ENCODE results near the gene NRIP3. TPM values are rescaled to one million over a fixed set of nuclear protein-coding genes. Genes with fewer than 3 reads are reported as not detected.
"Not testable (repeated sequence)": the region's sequence is repeated elsewhere in the genome, so short reads cannot be mapped to it uniquely, and the experiment has no call there.

NRIP3 gene
- polyA plus RNA-seq, 2 donors = 0.08 to 0.22 TPM

DNA sequence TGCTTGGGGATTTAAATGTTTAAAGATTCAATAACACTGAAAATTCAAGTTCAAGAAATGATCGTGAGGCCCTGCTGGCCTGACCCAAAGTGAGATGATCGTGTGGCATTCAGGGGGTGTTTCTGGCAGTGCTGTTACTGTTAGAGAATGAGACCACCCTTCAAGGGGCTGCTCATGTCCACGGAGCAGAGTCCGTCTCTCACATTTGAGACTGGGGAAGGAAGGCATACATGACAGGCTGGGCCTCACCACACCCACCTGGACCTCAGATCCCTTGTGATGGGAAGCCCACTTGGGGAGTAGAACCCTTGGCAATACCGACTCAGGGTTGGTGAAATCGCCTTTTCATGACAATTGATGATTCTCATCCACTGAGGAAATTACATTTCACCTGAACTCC is 16.1 kb upstream of the NRIP3 start:
- Histone ChIP-seq H3K27me3 (ENCODE audit: control insufficient read depth in 1 of 2, insufficient read depth in 2 of 2, low read length in 2 of 2) (no peaks in the 10 kb centered on the region), H3K9me3 (ENCODE audit: control insufficient read depth in 2 of 2, insufficient read depth in 1 of 2, low read depth in 1 of 2, low read length in 1 of 2) (no peaks in the 10 kb centered on the region), H3K4me1 (ENCODE audit: control insufficient read depth in 2 of 2, insufficient read depth in 2 of 2, low read length in 1 of 2) (no peaks in the 10 kb centered on the region), H3K27ac (ENCODE audit: low read depth in 2 of 2, low read length in 1 of 2) (no peak overlapping the region), H3K36me3 (ENCODE audit: control insufficient read depth in 2 of 2, insufficient read depth in 2 of 2, low read length in 1 of 2) (no peaks in the 10 kb centered on the region), H3K4me3 (ENCODE audit: low read depth in 1 of 2, low read length in 2 of 2) (no peak overlapping the region)
- WGBS, 2 donors = 91 to 94% methylated on average over 6 of the region's 6 CpGs

DNA sequence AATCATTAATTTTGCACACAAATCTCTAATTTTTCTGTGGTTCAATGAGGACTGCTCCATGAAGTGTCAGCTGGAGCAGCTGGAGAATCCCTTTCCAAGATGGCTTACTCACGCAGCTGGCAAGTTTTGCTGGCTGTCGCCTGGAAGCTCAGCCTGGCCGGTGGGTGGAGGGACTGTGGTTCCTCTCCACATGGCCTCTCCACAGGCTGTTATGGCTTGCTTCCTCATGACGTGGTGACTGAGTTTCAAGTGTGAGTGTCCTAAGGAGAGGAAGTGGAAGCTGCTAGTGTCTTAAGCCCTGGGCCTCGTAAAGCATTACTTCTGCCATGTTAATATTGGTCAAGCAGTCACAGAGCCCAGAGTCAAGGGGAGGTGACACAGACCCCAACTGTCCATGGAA is 14.0 kb upstream of the NRIP3 start:
- Histone ChIP-seq H3K27ac (ENCODE audit: low read depth in 2 of 2, low read length in 1 of 2) (no peak overlapping the region), H3K4me1 (ENCODE audit: control insufficient read depth in 2 of 2, insufficient read depth in 2 of 2, low read length in 1 of 2) (no peaks in the 10 kb centered on the region), H3K9me3 (ENCODE audit: control insufficient read depth in 2 of 2, insufficient read depth in 1 of 2, low read depth in 1 of 2, low read length in 1 of 2) (no peaks in the 10 kb centered on the region), H3K27me3 (ENCODE audit: control insufficient read depth in 1 of 2, insufficient read depth in 2 of 2, low read length in 2 of 2) (no peaks in the 10 kb centered on the region), H3K4me3 (ENCODE audit: low read depth in 1 of 2, low read length in 2 of 2) (no peak overlapping the region), H3K36me3 (ENCODE audit: control insufficient read depth in 2 of 2, insufficient read depth in 2 of 2, low read length in 1 of 2) (no peaks in the 10 kb centered on the region)
- WGBS, 2 donors = 68 to 70% methylated on average over 5 of the region's 5 CpGs

DNA sequence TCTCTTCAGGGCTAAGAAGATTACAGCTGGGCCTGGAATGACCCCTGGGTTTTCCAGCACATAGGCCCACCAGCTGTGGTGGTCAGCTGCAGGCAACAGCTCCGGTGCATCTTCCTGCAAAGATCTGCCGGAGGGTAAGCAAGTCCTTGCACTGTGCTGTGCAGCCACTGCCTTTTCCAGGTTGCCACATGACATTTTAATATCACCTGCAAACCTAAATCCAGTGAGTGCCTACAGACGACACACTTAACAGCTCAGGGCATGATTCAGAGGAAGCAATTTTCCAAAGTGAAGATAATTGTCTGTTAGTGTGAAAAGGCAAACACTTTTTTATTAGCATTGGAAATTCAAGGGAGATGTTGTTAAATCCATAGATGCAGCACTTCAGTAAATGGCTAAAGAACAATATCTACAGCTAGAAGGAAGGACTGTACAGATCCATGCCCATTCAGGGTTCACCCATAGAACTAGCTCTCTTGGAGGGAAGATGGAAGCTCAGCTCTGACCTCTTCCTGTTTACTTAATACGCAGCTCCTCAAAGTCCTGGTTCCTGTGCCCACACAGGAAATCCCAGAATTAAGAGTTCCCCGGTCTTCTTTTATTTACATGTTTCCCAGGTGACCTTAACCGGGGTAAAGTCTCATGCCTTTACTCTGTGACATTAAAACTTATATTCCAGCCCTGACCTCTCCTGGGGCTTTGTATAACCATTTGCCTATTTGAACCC is 13.3 kb upstream of the NRIP3 start:
- no peak overlapping the region for H3K4me3 ChIP-seq (ENCODE audit: low read depth in 1 of 2, low read length in 2 of 2)
- H3K36me3 ChIP-seq (ENCODE audit: control insufficient read depth in 2 of 2, insufficient read depth in 2 of 2, low read length in 1 of 2) = no peaks in the 10 kb centered on the region
- H3K4me1 ChIP-seq (ENCODE audit: control insufficient read depth in 2 of 2, insufficient read depth in 2 of 2, low read length in 1 of 2) = no peaks in the 10 kb centered on the region
- H3K27ac ChIP-seq (ENCODE audit: low read depth in 2 of 2, low read length in 1 of 2) = no peak overlapping the region
- 73 to 79% methylated on average over 6 of the region's 6 CpGs for WGBS, 2 donors
- no peaks in the 10 kb centered on the region for H3K9me3 ChIP-seq (ENCODE audit: control insufficient read depth in 2 of 2, insufficient read depth in 1 of 2, low read depth in 1 of 2, low read length in 1 of 2)
- H3K27me3 ChIP-seq (ENCODE audit: control insufficient read depth in 1 of 2, insufficient read depth in 2 of 2, low read length in 2 of 2) = no peaks in the 10 kb centered on the region

DNA sequence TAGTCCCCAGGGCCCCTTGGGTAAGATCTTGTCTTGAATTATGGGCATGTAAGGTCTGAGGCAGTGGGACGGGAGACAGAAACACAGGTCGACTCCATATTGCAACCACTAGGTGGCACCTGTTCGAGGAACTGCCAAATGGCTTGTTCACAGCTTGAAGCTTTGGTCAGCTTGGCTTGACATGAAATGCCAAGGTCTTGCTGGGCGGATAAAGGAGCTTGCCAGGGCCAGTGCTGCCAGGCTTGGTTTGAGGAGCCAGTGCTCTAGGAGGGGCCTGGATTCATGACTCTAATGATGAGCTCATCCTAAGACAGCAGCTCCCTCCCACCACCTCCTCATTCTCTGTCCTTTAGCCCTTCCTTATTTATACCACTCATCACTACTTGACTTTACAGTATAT is 11.9 kb upstream of the NRIP3 start:
- H3K4me3 ChIP-seq (ENCODE audit: low read depth in 1 of 2, low read length in 2 of 2) = no peak overlapping the region
- H3K4me1 ChIP-seq (ENCODE audit: control insufficient read depth in 2 of 2, insufficient read depth in 2 of 2, low read length in 1 of 2) = no peaks in the 10 kb centered on the region
- 9 to 16% methylated on average over 4 of the region's 4 CpGs for WGBS, 2 donors
- H3K36me3 ChIP-seq (ENCODE audit: control insufficient read depth in 2 of 2, insufficient read depth in 2 of 2, low read length in 1 of 2) = no peaks in the 10 kb centered on the region
- no peaks in the 10 kb centered on the region for H3K9me3 ChIP-seq (ENCODE audit: control insufficient read depth in 2 of 2, insufficient read depth in 1 of 2, low read depth in 1 of 2, low read length in 1 of 2)
- no peaks in the 10 kb centered on the region for H3K27me3 ChIP-seq (ENCODE audit: control insufficient read depth in 1 of 2, insufficient read depth in 2 of 2, low read length in 2 of 2)
- H3K27ac ChIP-seq (ENCODE audit: low read depth in 2 of 2, low read length in 1 of 2) = no peak overlapping the region

DNA sequence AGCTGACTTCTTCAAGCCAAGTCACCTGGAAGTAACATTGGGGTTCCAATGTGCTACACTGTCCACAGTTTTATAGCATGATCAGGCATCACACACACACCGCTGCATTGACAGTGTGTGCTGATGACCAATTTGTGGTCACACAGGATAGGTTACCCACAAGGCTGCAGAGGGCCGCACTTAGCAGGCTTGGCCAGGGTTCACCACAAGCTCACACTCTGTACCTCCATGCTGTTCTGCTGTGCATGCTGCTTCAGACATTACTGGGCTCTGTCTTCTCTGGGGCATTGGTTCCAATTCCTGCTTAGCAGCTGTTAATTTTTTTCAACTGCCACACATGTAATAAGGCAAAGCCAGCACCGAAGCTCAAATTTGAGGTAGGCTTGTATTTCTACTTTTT is 11.0 kb upstream of the NRIP3 start:
- Histone ChIP-seq H3K27me3 (ENCODE audit: control insufficient read depth in 1 of 2, insufficient read depth in 2 of 2, low read length in 2 of 2) (no peaks in the 10 kb centered on the region), H3K4me1 (ENCODE audit: control insufficient read depth in 2 of 2, insufficient read depth in 2 of 2, low read length in 1 of 2) (no peaks in the 10 kb centered on the region), H3K27ac (ENCODE audit: low read depth in 2 of 2, low read length in 1 of 2) (no peak overlapping the region), H3K9me3 (ENCODE audit: control insufficient read depth in 2 of 2, insufficient read depth in 1 of 2, low read depth in 1 of 2, low read length in 1 of 2) (no peaks in the 10 kb centered on the region), H3K36me3 (ENCODE audit: control insufficient read depth in 2 of 2, insufficient read depth in 2 of 2, low read length in 1 of 2) (no peaks in the 10 kb centered on the region), H3K4me3 (ENCODE audit: low read depth in 1 of 2, low read length in 2 of 2) (no peak overlapping the region)
- whole genome bisulfite sequencing, 2 donors = 93 to 94% methylated on average over 3 of the region's 3 CpGs

DNA sequence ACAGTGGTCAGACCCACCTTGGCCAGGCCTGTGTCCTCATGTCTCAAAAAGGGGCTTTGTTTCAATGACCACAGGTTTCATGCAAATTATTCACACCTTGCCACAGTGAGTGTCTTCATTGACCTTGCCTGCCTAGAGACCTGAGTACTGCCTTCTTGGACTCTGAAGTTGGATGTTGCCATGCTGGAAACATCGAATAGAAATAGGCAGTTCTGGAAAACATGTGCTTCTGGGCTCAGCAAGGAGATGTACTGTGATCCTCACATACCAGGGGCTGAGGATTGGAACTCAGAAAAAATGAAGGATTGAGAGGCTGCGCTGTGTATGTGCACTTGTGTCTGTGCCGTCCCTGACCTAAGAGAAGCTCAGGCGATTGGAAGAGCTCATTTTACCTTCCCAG is 9.6 kb upstream of the NRIP3 start:
- no peaks in the 10 kb centered on the region for H3K36me3 ChIP-seq (ENCODE audit: control insufficient read depth in 2 of 2, insufficient read depth in 2 of 2, low read length in 1 of 2)
- no peaks in the 10 kb centered on the region for H3K4me1 ChIP-seq (ENCODE audit: control insufficient read depth in 2 of 2, insufficient read depth in 2 of 2, low read length in 1 of 2)
- no peaks in the 10 kb centered on the region for H3K27me3 ChIP-seq (ENCODE audit: control insufficient read depth in 1 of 2, insufficient read depth in 2 of 2, low read length in 2 of 2)
- no peaks in the 10 kb centered on the region for H3K9me3 ChIP-seq (ENCODE audit: control insufficient read depth in 2 of 2, insufficient read depth in 1 of 2, low read depth in 1 of 2, low read length in 1 of 2)
- WGBS, 2 donors = 88 to 94% methylated on average over 4 of the region's 4 CpGs
- H3K4me3 ChIP-seq (ENCODE audit: low read depth in 1 of 2, low read length in 2 of 2) = no peak overlapping the region
- no peak overlapping the region for H3K27ac ChIP-seq (ENCODE audit: low read depth in 2 of 2, low read length in 1 of 2)

DNA sequence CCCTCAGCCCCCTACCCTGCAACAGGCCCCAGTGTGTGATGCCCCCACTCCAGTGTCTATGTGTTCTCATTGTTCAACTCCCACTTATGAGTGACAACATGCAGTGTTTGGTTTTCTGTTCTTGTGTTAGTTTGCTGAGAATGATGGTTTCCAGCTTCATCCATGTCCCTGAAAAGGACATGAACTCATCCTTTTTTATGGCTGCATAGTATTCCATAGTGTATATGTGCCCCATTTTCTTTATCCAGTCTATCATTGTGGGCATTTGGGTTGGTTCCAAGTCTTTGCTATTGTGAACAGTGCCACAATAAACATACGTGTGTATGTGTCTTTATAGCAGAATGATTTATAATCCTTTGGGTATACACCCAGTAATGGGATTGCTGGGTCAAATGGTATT is 5.7 kb upstream of the NRIP3 start:
- WGBS, 2 donors = 48 to 54% methylated on average over 1 of the region's 1 CpG
- H3K36me3 ChIP-seq (ENCODE audit: control insufficient read depth in 2 of 2, insufficient read depth in 2 of 2, low read length in 1 of 2); H3K4me1 ChIP-seq (ENCODE audit: control insufficient read depth in 2 of 2, insufficient read depth in 2 of 2, low read length in 1 of 2); H3K27ac ChIP-seq (ENCODE audit: low read depth in 2 of 2, low read length in 1 of 2); H3K27me3 ChIP-seq (ENCODE audit: control insufficient read depth in 1 of 2, insufficient read depth in 2 of 2, low read length in 2 of 2); H3K4me3 ChIP-seq (ENCODE audit: low read depth in 1 of 2, low read length in 2 of 2); H3K9me3 ChIP-seq (ENCODE audit: control insufficient read depth in 2 of 2, insufficient read depth in 1 of 2, low read depth in 1 of 2, low read length in 1 of 2): not testable (repeated sequence)

DNA sequence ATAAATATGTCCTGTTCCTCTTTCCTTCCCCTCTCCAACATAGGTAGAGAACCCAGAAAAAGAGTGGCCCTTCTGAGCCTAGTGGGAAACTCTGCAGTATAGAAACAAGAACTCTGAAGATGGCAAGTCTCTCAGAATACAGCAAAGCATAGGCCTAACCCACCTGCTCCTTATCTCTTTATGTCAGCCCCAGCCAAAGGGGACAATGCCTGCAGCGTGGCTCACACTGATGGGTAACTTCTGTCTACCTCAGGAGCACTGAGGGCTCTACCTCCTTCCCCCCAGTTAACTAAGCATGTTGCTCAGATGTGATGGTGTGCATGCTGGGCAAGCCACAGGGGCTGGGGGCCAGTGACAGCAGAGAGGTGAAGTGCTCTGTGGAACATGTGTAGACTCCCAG is 4.9 kb upstream of the NRIP3 start:
- WGBS, 2 donors = 77 to 90% methylated on average over 1 of the region's 1 CpG
- H3K27ac ChIP-seq (ENCODE audit: low read depth in 2 of 2, low read length in 1 of 2) = no peak overlapping the region
- H3K4me3 ChIP-seq (ENCODE audit: low read depth in 1 of 2, low read length in 2 of 2) = no peak overlapping the region
- peaks cover 0 to 3% of the 10 kb centered on the region in 2 donors for H3K9me3 ChIP-seq (ENCODE audit: control insufficient read depth in 2 of 2, insufficient read depth in 1 of 2, low read depth in 1 of 2, low read length in 1 of 2)
- no peaks in the 10 kb centered on the region for H3K36me3 ChIP-seq (ENCODE audit: control insufficient read depth in 2 of 2, insufficient read depth in 2 of 2, low read length in 1 of 2)
- H3K4me1 ChIP-seq (ENCODE audit: control insufficient read depth in 2 of 2, insufficient read depth in 2 of 2, low read length in 1 of 2) = peaks cover 2 to 7% of the 10 kb centered on the region in 2 donors
- no peaks in the 10 kb centered on the region for H3K27me3 ChIP-seq (ENCODE audit: control insufficient read depth in 1 of 2, insufficient read depth in 2 of 2, low read length in 2 of 2)

DNA sequence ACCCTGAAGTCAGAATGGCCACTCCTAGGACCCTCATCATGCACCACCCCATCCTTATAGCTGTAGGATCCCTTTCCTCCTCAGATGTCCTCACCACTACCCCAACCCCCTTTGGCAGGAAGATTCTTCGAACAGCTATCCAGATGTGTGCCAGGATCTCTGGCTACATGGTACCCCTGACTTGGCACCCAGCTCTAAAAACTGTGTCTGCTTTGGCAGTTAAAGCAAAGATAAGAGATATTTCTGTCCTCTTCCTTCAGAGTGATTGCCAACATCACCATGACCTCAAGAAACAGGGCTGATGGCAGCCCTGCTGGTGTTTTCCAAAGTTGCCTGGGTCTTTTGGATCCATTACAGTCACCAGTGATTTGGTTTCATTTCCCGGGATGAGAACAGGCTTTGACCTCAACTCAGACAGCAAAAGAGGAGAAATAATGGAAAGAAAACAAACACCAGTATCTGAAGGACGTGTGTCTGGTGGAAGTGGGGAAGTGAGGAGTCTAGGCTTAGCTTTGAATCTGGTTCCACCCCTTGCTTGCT is 4.3 kb upstream of the NRIP3 start:
- Histone ChIP-seq H3K4me1 (ENCODE audit: control insufficient read depth in 2 of 2, insufficient read depth in 2 of 2, low read length in 1 of 2) (peaks cover 5 to 11% of the 10 kb centered on the region in 2 donors), H3K36me3 (ENCODE audit: control insufficient read depth in 2 of 2, insufficient read depth in 2 of 2, low read length in 1 of 2) (no peaks in the 10 kb centered on the region), H3K27me3 (ENCODE audit: control insufficient read depth in 1 of 2, insufficient read depth in 2 of 2, low read length in 2 of 2) (no peaks in the 10 kb centered on the region), H3K4me3 (ENCODE audit: low read depth in 1 of 2, low read length in 2 of 2) (no peak overlapping the region), H3K9me3 (ENCODE audit: control insufficient read depth in 2 of 2, insufficient read depth in 1 of 2, low read depth in 1 of 2, low read length in 1 of 2) (peaks cover 0 to 3% of the 10 kb centered on the region in 2 donors), H3K27ac (ENCODE audit: low read depth in 2 of 2, low read length in 1 of 2) (no peak overlapping the region)
- WGBS, 2 donors = 67 to 72% methylated on average over 3 of the region's 3 CpGs

DNA sequence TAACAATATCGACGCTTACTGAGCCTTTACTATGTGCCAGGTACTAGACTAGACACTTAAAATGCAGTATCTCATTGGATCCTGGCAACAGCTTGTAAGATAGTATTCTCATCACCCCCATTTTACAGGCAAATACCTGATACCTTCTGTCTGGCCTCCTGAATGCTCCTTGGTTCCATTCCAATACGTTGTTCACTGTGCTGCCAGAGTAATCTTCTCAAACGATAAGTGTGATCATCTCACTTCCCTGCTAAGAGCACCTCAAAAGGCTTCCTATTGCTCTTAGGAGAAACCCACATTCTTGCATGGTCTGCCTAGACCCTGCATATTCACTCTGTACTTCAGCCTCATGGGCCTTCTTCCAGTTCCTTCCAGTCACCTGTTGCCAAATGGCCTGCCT is 1.3 kb upstream of the NRIP3 start:
- H3K27me3 ChIP-seq (ENCODE audit: control insufficient read depth in 1 of 2, insufficient read depth in 2 of 2, low read length in 2 of 2) = no peaks in the 10 kb centered on the region
- H3K4me3 ChIP-seq (ENCODE audit: low read depth in 1 of 2, low read length in 2 of 2) = no peak overlapping the region
- H3K9me3 ChIP-seq (ENCODE audit: control insufficient read depth in 2 of 2, insufficient read depth in 1 of 2, low read depth in 1 of 2, low read length in 1 of 2) = peaks cover 0 to 3% of the 10 kb centered on the region in 2 donors
- H3K36me3 ChIP-seq (ENCODE audit: control insufficient read depth in 2 of 2, insufficient read depth in 2 of 2, low read length in 1 of 2) = no peaks in the 10 kb centered on the region
- WGBS, 2 donors = 77 to 79% methylated on average over 4 of the region's 4 CpGs
- no peak overlapping the region for H3K27ac ChIP-seq (ENCODE audit: low read depth in 2 of 2, low read length in 1 of 2)
- H3K4me1 ChIP-seq (ENCODE audit: control insufficient read depth in 2 of 2, insufficient read depth in 2 of 2, low read length in 1 of 2) = peaks cover 5 to 11% of the 10 kb centered on the region in 2 donors
